ENCODE data around the gene GLUD1. TPM values are rescaled to one million over a fixed set of nuclear protein-coding genes. Genes with fewer than 3 reads are reported as not detected.
"Not testable (repeated sequence)": the region's sequence is repeated elsewhere in the genome, so short reads cannot be mapped to it uniquely, and the experiment has no call there.

GLUD1 gene
- polyA plus RNA-seq, 1 donor from 2014 or later, result 107 TPM

DNA sequence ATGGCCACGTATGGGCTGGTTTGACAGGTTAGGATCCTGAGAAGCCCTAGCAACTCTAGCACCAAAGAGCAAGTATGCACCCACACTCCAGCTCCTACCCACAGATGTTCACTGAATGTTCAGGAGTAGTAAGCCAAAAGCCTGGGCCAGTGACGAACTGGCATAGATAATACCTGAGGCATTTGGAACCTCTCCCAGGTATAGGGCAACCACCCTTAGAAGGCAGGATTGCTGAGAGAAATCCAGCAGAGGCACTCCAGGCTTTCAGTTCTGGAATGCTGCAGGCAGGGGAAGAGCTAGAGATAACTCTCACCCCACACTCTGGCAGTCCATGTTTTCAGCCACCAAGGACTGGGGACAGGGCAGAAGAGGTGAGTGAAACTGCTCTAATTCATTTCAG is 39.8 kb upstream of the GLUD1 start:
- H3K27ac ChIP-seq (ENCODE audit: low read length); H3F3A ChIP-seq (ENCODE audit: insufficient read depth, low read length, poor library complexity, severe bottlenecking); H3K4me2 ChIP-seq (ENCODE audit: low read length); H2AFZ ChIP-seq (ENCODE audit: low read depth, low read length); H3K27me3 ChIP-seq (ENCODE audit: insufficient read depth, low read depth, low read length); H3K4me3 ChIP-seq (ENCODE audit: low read length); H3K9me3 ChIP-seq (ENCODE audit: low read length); H3K36me3 ChIP-seq (ENCODE audit: insufficient read depth, low read length); H3K9ac ChIP-seq (ENCODE audit: low read length); H4K20me1 ChIP-seq (ENCODE audit: insufficient read depth); H3K79me2 ChIP-seq (replicated peaks; ENCODE audit: insufficient read depth, low read length); H3K9me2 ChIP-seq (ENCODE audit: insufficient read depth, low read length): not testable (repeated sequence)

DNA sequence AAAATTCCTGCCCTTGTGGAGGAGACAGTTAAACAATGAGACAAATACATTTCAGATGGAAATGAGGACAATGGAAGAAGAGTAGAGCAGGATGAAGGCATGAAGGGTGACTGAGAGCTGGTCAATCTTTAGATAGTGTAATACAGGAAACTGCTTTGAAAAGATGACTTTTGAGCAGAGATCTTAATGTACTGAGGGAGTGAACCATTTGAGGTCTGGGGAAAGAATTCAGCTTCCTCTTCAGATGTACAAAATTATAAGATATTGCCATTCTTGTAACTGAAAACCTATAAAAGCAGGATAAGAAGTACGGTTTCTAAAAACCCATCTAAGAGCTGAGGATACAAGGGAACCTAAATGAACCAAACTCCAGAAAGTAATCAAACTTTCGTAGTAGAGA is 39.3 kb upstream of the GLUD1 start:
- not testable (repeated sequence) for H3K4me3 ChIP-seq (ENCODE audit: low read length); H2AFZ ChIP-seq (ENCODE audit: low read depth, low read length); H3K9me3 ChIP-seq (ENCODE audit: low read length); H3K79me2 ChIP-seq (replicated peaks; ENCODE audit: insufficient read depth, low read length); H3K27ac ChIP-seq (ENCODE audit: low read length); H3F3A ChIP-seq (ENCODE audit: insufficient read depth, low read length, poor library complexity, severe bottlenecking); H3K9me2 ChIP-seq (ENCODE audit: insufficient read depth, low read length); H3K4me2 ChIP-seq (ENCODE audit: low read length); H4K20me1 ChIP-seq (ENCODE audit: insufficient read depth); H3K9ac ChIP-seq (ENCODE audit: low read length); H3K27me3 ChIP-seq (ENCODE audit: insufficient read depth, low read depth, low read length); H3K36me3 ChIP-seq (ENCODE audit: insufficient read depth, low read length)

DNA sequence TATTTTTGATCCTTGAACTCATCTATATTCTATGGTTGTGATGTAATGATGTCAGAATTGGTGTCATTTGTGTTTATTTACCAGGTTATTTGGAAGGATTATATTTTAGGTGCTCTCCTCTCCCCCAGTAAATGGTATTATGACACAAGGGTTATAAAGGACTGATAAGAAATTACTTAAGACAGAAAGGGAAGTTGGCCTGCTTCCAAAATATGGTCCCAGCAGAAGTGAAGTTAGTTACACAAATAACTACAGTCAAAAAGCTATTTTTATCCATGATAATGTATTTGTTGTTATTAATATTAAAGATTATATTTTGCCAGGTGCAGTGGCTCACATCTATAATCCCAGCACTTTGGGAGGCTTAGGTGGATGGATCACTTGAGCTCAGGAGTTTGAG is 37.5 kb upstream of the GLUD1 start:
- not testable (repeated sequence) for H3K9ac ChIP-seq (ENCODE audit: low read length); H4K20me1 ChIP-seq (ENCODE audit: insufficient read depth); H3F3A ChIP-seq (ENCODE audit: insufficient read depth, low read length, poor library complexity, severe bottlenecking); H3K4me3 ChIP-seq (ENCODE audit: low read length); H3K27me3 ChIP-seq (ENCODE audit: insufficient read depth, low read depth, low read length); H3K79me2 ChIP-seq (replicated peaks; ENCODE audit: insufficient read depth, low read length); H2AFZ ChIP-seq (ENCODE audit: low read depth, low read length); H3K36me3 ChIP-seq (ENCODE audit: insufficient read depth, low read length); H3K9me2 ChIP-seq (ENCODE audit: insufficient read depth, low read length); H3K27ac ChIP-seq (ENCODE audit: low read length); H3K4me2 ChIP-seq (ENCODE audit: low read length); H3K9me3 ChIP-seq (ENCODE audit: low read length)

DNA sequence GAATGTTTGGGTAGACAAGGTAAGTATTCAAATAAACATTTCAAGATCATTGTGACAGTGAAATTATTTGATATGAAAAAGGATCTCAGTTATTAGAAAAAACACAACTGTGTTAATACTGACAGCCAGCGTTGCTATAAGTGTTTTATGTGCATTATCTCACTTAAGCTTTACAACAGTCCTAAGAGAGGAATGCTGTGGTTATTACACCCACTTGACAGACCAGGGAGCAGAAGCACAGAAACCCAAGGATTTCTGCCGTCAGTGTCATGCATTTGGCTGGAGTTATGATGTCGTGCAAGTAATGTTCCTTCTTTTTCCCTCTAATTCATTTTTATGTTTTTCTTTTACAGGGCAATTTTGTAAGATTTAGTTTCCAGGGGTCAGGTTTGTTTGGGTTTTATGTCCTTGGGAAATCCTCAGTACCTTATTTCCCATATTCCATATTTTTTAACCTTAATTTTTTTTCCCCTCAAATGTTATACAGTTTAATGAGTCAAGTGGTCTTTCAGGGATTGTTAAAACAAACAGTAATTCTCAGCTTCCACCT is 33.0 kb upstream of the GLUD1 start:
- not testable (repeated sequence) for H2AFZ ChIP-seq (ENCODE audit: low read depth, low read length); H3K9ac ChIP-seq (ENCODE audit: low read length)

DNA sequence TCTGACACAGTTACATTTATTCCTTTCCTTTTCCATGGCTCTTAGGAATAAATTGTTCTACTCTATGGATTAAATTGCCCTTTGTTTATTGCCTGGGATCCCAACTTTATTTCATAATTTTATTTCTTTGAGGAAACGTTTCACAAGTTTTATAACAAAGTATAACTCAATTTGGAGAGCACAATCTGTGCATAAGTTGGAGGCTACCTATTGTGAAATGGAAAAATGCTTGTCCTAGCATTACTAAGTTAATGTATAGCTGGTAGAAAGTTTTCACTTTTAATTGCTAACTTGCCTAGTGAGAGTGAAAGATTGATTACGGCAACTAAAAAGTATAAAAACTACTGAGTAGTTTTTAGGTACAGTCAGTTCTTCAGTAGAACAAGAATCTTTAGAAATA is 32.4 kb upstream of the GLUD1 start:
- H3K9ac ChIP-seq (ENCODE audit: low read length); H3K36me3 ChIP-seq (ENCODE audit: insufficient read depth, low read length); H3F3A ChIP-seq (ENCODE audit: insufficient read depth, low read length, poor library complexity, severe bottlenecking); H3K9me3 ChIP-seq (ENCODE audit: low read length); H3K4me2 ChIP-seq (ENCODE audit: low read length); H3K27me3 ChIP-seq (ENCODE audit: insufficient read depth, low read depth, low read length); H4K20me1 ChIP-seq (ENCODE audit: insufficient read depth); H3K27ac ChIP-seq (ENCODE audit: low read length); H3K4me3 ChIP-seq (ENCODE audit: low read length); H3K79me2 ChIP-seq (replicated peaks; ENCODE audit: insufficient read depth, low read length); H2AFZ ChIP-seq (ENCODE audit: low read depth, low read length); H3K9me2 ChIP-seq (ENCODE audit: insufficient read depth, low read length): not testable (repeated sequence)

More for the DNA sequence above, 33.0 kb upstream of the GLUD1 start:
- not testable (repeated sequence) for H3K27me3 ChIP-seq (ENCODE audit: insufficient read depth, low read depth, low read length); H3K4me3 ChIP-seq (ENCODE audit: low read length); H3K9me3 ChIP-seq (ENCODE audit: low read length); H3K36me3 ChIP-seq (ENCODE audit: insufficient read depth, low read length); H3K9me2 ChIP-seq (ENCODE audit: insufficient read depth, low read length); H3K27ac ChIP-seq (ENCODE audit: low read length); H3K79me2 ChIP-seq (replicated peaks; ENCODE audit: insufficient read depth, low read length); H4K20me1 ChIP-seq (ENCODE audit: insufficient read depth); H3F3A ChIP-seq (ENCODE audit: insufficient read depth, low read length, poor library complexity, severe bottlenecking); H3K4me2 ChIP-seq (ENCODE audit: low read length)

DNA sequence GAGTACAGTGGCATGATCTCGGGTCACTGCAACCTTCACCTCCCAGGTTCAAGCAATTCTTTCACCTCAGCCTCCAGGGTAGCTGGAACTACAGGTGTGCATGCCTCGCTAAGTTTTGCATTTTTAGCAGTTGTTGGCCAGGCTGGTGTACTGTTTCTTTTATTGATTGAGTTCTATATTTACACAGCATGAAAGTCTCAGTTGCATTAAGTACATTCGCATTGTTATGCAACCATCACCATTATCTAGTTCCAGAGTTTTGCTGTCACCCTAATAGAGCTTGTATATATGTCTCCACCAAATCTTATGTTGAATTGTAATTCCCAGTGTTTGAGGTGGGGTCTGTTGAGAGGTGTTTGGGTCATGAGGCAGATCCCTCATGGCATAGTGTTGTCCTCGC is 28.7 kb upstream of the GLUD1 start:
- not testable (repeated sequence) for H3K27ac ChIP-seq (ENCODE audit: low read length); H2AFZ ChIP-seq (ENCODE audit: low read depth, low read length); H3K9me3 ChIP-seq (ENCODE audit: low read length); H3K79me2 ChIP-seq (replicated peaks; ENCODE audit: insufficient read depth, low read length); H3K4me3 ChIP-seq (ENCODE audit: low read length); H4K20me1 ChIP-seq (ENCODE audit: insufficient read depth); H3K9ac ChIP-seq (ENCODE audit: low read length); H3K27me3 ChIP-seq (ENCODE audit: insufficient read depth, low read depth, low read length); H3K9me2 ChIP-seq (ENCODE audit: insufficient read depth, low read length); H3K36me3 ChIP-seq (ENCODE audit: insufficient read depth, low read length); H3F3A ChIP-seq (ENCODE audit: insufficient read depth, low read length, poor library complexity, severe bottlenecking); H3K4me2 ChIP-seq (ENCODE audit: low read length)

DNA sequence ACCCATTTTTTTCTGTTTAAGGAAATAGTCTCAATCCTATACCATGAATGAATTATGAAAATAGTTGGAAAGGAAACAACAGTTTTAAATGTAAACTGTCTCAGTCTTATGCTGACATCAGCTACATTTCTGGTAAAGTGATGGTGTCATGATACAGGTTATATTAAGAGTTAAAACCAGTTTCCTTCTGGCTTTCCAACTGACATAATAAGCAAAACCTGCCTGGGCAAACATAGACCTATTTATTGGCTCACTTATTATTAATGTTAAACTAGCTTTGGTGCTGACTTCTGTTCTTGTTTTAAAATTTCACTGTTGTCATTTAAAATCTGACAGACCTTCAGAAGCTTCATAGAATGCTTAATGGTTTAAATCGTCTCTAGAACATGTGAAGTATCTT is 24.4 kb upstream of the GLUD1 start:
- H3K79me2 ChIP-seq (replicated peaks; ENCODE audit: insufficient read depth, low read length); H3K9ac ChIP-seq (ENCODE audit: low read length); H3K36me3 ChIP-seq (ENCODE audit: insufficient read depth, low read length); H3K4me3 ChIP-seq (ENCODE audit: low read length); H3K9me2 ChIP-seq (ENCODE audit: insufficient read depth, low read length); H2AFZ ChIP-seq (ENCODE audit: low read depth, low read length); H3K9me3 ChIP-seq (ENCODE audit: low read length); H3K4me2 ChIP-seq (ENCODE audit: low read length); H3K27me3 ChIP-seq (ENCODE audit: insufficient read depth, low read depth, low read length); H3F3A ChIP-seq (ENCODE audit: insufficient read depth, low read length, poor library complexity, severe bottlenecking); H3K27ac ChIP-seq (ENCODE audit: low read length); H4K20me1 ChIP-seq (ENCODE audit: insufficient read depth): not testable (repeated sequence)

DNA sequence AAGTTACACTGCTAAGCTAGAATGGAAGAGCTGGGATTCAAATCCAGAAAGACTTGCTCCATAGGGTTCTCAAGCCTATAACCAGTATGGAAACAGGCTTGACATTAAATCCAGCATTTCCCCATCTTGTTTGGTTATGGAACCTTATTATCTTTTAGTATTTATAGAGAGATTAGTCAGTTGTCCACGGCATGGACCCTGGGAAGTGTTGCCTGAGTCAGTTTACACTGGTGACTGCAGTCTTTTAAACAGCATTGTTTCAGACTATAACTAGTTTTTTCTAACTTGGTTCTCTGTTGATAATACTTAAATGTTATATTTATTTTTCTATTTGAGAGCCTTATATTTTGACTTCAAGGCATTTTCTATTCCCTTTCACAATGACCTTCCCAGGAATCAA is 23.5 kb upstream of the GLUD1 start:
- not testable (repeated sequence) for H3F3A ChIP-seq (ENCODE audit: insufficient read depth, low read length, poor library complexity, severe bottlenecking); H3K4me2 ChIP-seq (ENCODE audit: low read length); H3K27ac ChIP-seq (ENCODE audit: low read length); H3K79me2 ChIP-seq (replicated peaks; ENCODE audit: insufficient read depth, low read length); H3K4me3 ChIP-seq (ENCODE audit: low read length); H3K9ac ChIP-seq (ENCODE audit: low read length); H3K9me2 ChIP-seq (ENCODE audit: insufficient read depth, low read length); H3K36me3 ChIP-seq (ENCODE audit: insufficient read depth, low read length); H4K20me1 ChIP-seq (ENCODE audit: insufficient read depth); H3K9me3 ChIP-seq (ENCODE audit: low read length); H2AFZ ChIP-seq (ENCODE audit: low read depth, low read length); H3K27me3 ChIP-seq (ENCODE audit: insufficient read depth, low read depth, low read length)

Measured in neural cell (in vitro differentiated cells).